ENCODE results near the gene ABCC4. TPM values are rescaled to one million over a fixed set of nuclear protein-coding genes. Genes with fewer than 3 reads are reported as not detected.

ABCC4 gene
- total and polyA plus RNA-seq, 9 of the 15 experiments (the other 6 are each of a cell fraction or from before 2014, with no cell fraction given) = 9.4 to 46.1 (median 25.4) TPM

GRCh38 chr13:95033890-95034289, 267.4 kb downstream of the ABCC4 start:
- BruUV-seq (replicated peaks) = no TSS peak
- Histone ChIP-seq H3K9ac (ENCODE audit: insufficient read depth in 1 of 2, low read depth in 2 of 2, low read length in 2 of 2) (no peak overlapping the region), H3K9me1 (ENCODE audit: control insufficient read depth, insufficient read depth, low read length) (no peaks in the 10 kb centered on the region), H3K79me2 (ENCODE audit: control insufficient read depth, insufficient read depth, low read length) (no peaks in the 10 kb centered on the region), H2AFZ (ENCODE audit: low read depth, low read length) (no peak overlapping the region), H3K27ac (ENCODE audit: extremely low read depth, low read depth, low read length) (no peak overlapping the region), H3K27me3 (ENCODE audit: control insufficient read depth in 2 of 2, insufficient read depth in 2 of 2, low read length in 2 of 2) (no peaks in the 10 kb centered on the region), H3K36me3 (ENCODE audit: control insufficient read depth, insufficient read depth, low read length) (peaks cover 23% of the 10 kb centered on the region; the same call in 2 of the 3 replicates), H3K4me1 (replicated peaks in 1 of 2; ENCODE audit: control insufficient read depth in 2 of 2, insufficient read depth in 2 of 2, low read length in 2 of 2) (no peaks in the 10 kb centered on the region), H4K20me1 (replicated peaks; ENCODE audit: control insufficient read depth, insufficient read depth, low read length) (no peaks in the 10 kb centered on the region), H3K4me3 (no peak overlapping the region), H3K9me3 (replicated peaks; ENCODE audit: control insufficient read depth, insufficient read depth, low read depth, low read length) (no peaks in the 10 kb centered on the region), H3K4me2 (ENCODE audit: insufficient read depth, low read length) (no peak overlapping the region)
- FAIRE-seq = no peak
- in situ Hi-C loops (cut with MboI) (no loop called here), intact Hi-C loops (cut with micrococcal nuclease) (no loop called here)
- TF ChIP-seq FOXP1 (CRISPR knock-in tag; IDR thresholded peaks at IDR 0.05) (no peak), DNMT1 (IDR thresholded peaks at IDR 0.05) (no peak)
- WGBS (ENCODE audit: insufficient coverage, low coverage, missing lambda C conversion rate) = no CpG with 5 or more reads among the region's 1 CpG
- no peak for DNase-seq (ENCODE audit: extremely low read depth in 1 of 4, low spot score in 3 of 4)
- ChIA-PET CTCF (ENCODE audit: low intra/inter-chr PET ratio) (no interaction called here), POLR2A (no interaction called here)
- ATAC-seq = no peak

DNA sequence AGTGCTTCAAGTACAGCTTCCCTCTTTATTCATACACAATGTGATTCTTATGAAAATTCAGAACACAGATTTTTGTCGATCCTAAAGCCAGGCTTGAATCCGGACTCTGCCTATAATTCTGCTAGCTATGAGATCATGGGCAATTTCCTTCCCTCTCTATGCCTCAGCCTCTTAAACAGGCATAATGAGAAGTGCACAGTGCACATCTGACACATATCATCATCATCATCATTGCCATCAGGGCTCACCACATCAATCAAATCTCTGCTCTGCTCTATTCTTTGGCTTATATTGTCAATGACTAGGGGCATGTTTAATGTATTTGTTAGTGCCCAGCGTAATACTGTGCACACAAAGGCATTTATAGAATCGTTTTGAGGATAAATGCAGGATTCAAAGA, 269.1 kb downstream of the ABCC4 start:
- BruUV-seq (replicated peaks) = no TSS peak
- WGBS (ENCODE audit: insufficient coverage, low coverage, missing lambda C conversion rate) = 75% methylated on average over 4 of the region's 4 CpGs
- Histone ChIP-seq H3K36me3 (ENCODE audit: control insufficient read depth, insufficient read depth, low read length) (peaks cover 12% of the 10 kb centered on the region; the same call in 2 of the 3 replicates), H3K27me3 (ENCODE audit: control insufficient read depth in 2 of 2, insufficient read depth in 2 of 2, low read length in 2 of 2) (no peaks in the 10 kb centered on the region), H3K4me1 (replicated peaks in 1 of 2; ENCODE audit: control insufficient read depth in 2 of 2, insufficient read depth in 2 of 2, low read length in 2 of 2) (no peaks in the 10 kb centered on the region), H3K4me3 (no peak overlapping the region), H3K79me2 (ENCODE audit: control insufficient read depth, insufficient read depth, low read length) (no peaks in the 10 kb centered on the region), H3K9me1 (ENCODE audit: control insufficient read depth, insufficient read depth, low read length) (no peaks in the 10 kb centered on the region), H3K4me2 (ENCODE audit: insufficient read depth, low read length) (no peak overlapping the region), H3K9me3 (replicated peaks; ENCODE audit: control insufficient read depth, insufficient read depth, low read depth, low read length) (no peaks in the 10 kb centered on the region), H3K9ac (ENCODE audit: insufficient read depth in 1 of 2, low read depth in 2 of 2, low read length in 2 of 2) (no peak overlapping the region), H4K20me1 (replicated peaks; ENCODE audit: control insufficient read depth, insufficient read depth, low read length) (no peaks in the 10 kb centered on the region), H3K27ac (ENCODE audit: extremely low read depth, low read depth, low read length) (no peak overlapping the region), H2AFZ (ENCODE audit: low read depth, low read length) (no peak overlapping the region)
- in situ Hi-C loops (cut with MboI) = no loop called here
- DNase-seq (ENCODE audit: extremely low read depth in 1 of 4, low spot score in 3 of 4) = no peak
- no peak for FAIRE-seq
- POLR2A ChIA-PET = no interaction called here
- ATAC-seq = no peak
- CTCF ChIA-PET (ENCODE audit: low intra/inter-chr PET ratio) = no interaction called here
- intact Hi-C loops (cut with micrococcal nuclease) = no loop called here
- TF ChIP-seq ATF7 (IDR thresholded peaks at IDR 0.05) (no peak), IRF2 (CRISPR knock-in tag; IDR thresholded peaks at IDR 0.05) (no peak), ARNT (IDR thresholded peaks at IDR 0.05) (no peak), TCF7L2 (IDR thresholded peaks at IDR 0.05; ENCODE audit: low read depth, low read length) (no peak), DEAF1 (CRISPR knock-in tag; IDR thresholded peaks at IDR 0.05) (no peak), ETS2 (tag; IDR thresholded peaks at IDR 0.05; ENCODE audit: borderline replicate concordance, poor library complexity, severe bottlenecking) (no peak), KDM4B (IDR thresholded peaks at IDR 0.05; ENCODE audit: borderline replicate concordance in 2 of 2, low read depth in 1 of 2) (no peak), PREB (CRISPR knock-in tag; IDR thresholded peaks at IDR 0.05) (no peak), SRSF7 (optimal IDR thresholded peaks at IDR 0.05; ENCODE audit: low read depth, low read length) (no peak), FOS (IDR thresholded peaks at IDR 0.05; ENCODE audit: extremely low read depth, insufficient read length) (no peak)
- TF ChIP-seq, protein P1, sequence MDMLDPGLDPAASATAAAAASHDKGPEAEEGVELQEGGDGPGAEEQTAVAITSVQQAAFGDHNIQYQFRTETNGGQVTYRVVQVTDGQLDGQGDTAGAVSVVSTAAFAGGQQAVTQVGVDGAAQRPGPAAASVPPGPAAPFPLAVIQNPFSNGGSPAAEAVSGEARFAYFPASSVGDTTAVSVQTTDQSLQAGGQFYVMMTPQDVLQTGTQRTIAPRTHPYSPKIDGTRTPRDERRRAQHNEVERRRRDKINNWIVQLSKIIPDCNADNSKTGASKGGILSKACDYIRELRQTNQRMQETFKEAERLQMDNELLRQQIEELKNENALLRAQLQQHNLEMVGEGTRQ (CRISPR knock-in tag; IDR thresholded peaks at IDR 0.05) = no peak

Measured in K562 (cell line).